Central memory CD4-positive, alpha-beta T cell (primary cell): Measurements from ENCODE around the gene CRYBG2.
"Not testable (repeated sequence)": the region's sequence is repeated elsewhere in the genome, so short reads cannot be mapped to it uniquely, and the experiment has no call there.

Experiments used
- DNase-seq: peaks from one replicate; pipeline ENCODE4 v3.0.0; 2022
- total RNA-seq, 3 experiments: gene quantifications; one replicate each; lab custom pipeline; 2026; lab: John Stamatoyannopoulos, UW

CRYBG2 gene
- total RNA-seq, result 0.39 to 2.5 (median 2.3) reads per million in 3 experiments

- DNase-seq, result no peak
Observed at GRCh38 chr1:26353976-26354820, at the start of gene CRYBG2. CRYBG2 (minus strand) TSS chr1:26354130; CDS start chr1:26346657, 7,473 bp downstream.

GRCh38 chr1:26403656-26404055, 49.7 kb upstream of the CRYBG2 start:
- no peak for DNase-seq

GRCh38 chr1:26401891-26402290, 48.0 kb upstream of the CRYBG2 start:
- DNase-seq, result no peak

GRCh38 chr1:26399034-26399433, 45.1 kb upstream of the CRYBG2 start:
- DNase-seq, result no peak

GRCh38 chr1:26395754-26396153, 41.8 kb upstream of the CRYBG2 start:
- DNase-seq, result no peak

- DNase-seq, result peak; percentile 48
Observed at GRCh38 chr1:26391450-26391849, 37.5 kb upstream of the CRYBG2 start.

GRCh38 chr1:26389604-26390247, 35.8 kb upstream of the CRYBG2 start:
- DNase-seq, result no peak

GRCh38 chr1:26388791-26389445, 35.0 kb upstream of the CRYBG2 start:
- no peak for DNase-seq

- DNase-seq, result no peak
Observed at GRCh38 chr1:26387447-26387846, 33.5 kb upstream of the CRYBG2 start.

GRCh38 chr1:26385063-26385462, 31.1 kb upstream of the CRYBG2 start:
- DNase-seq, result not testable (repeated sequence)

- DNase-seq, result no peak
Observed at GRCh38 chr1:26384076-26384475, 30.1 kb upstream of the CRYBG2 start.

GRCh38 chr1:26378879-26379251, 24.9 kb upstream of the CRYBG2 start:
- no peak for DNase-seq

GRCh38 chr1:26378088-26378878, 24.4 kb upstream of the CRYBG2 start:
- DNase-seq, result peak; percentile 90

- DNase-seq, result no peak
Observed at GRCh38 chr1:26376050-26376449, 22.1 kb upstream of the CRYBG2 start.

- DNase-seq, result no peak
Observed at GRCh38 chr1:26375081-26375480, 21.2 kb upstream of the CRYBG2 start.

GRCh38 chr1:26374361-26374760, 20.4 kb upstream of the CRYBG2 start:
- DNase-seq, result not testable (repeated sequence)

- DNase-seq, result no peak
Observed at GRCh38 chr1:26373789-26374188, 19.9 kb upstream of the CRYBG2 start.

GRCh38 chr1:26373281-26373680, 19.4 kb upstream of the CRYBG2 start:
- peak; percentile 57 for DNase-seq

GRCh38 chr1:26372611-26373010, 18.7 kb upstream of the CRYBG2 start, which contains the start of gene ZNF683:
ZNF683 (minus strand) TSS chr1:26372750; CDS start chr1:26368571, 4,179 bp downstream.
- DNase-seq, result not testable (repeated sequence)

GRCh38 chr1:26372039-26372438, 18.1 kb upstream of the CRYBG2 start:
- DNase-seq, result no peak

- DNase-seq, result no peak
Observed at GRCh38 chr1:26370591-26371382, 16.9 kb upstream of the CRYBG2 start.

- DNase-seq, result no peak
Observed at GRCh38 chr1:26368486-26368885, 14.6 kb upstream of the CRYBG2 start.
